Suprapubic skin (tissue), 4 donors: ENCODE measurements around the gene MC2R. TPM values are rescaled to one million over a fixed set of nuclear protein-coding genes. Genes with fewer than 3 reads are reported as not detected.

Experiments used
- DNase-seq, 2 donors: peaks; one replicate each; pipeline ENCODE4 v3.0.0-alpha.2; 2019; ENCODE audit warnings: low spot score in 2 of 2
- H3K27ac ChIP-seq: fragments of 200-600 bp; sonication (generic); one replicate; pipeline ENCODE4 v1.5.1; 2019
- H3K27me3 ChIP-seq: fragments of 200-600 bp; sonication (generic); one replicate; pipeline ENCODE4 v1.5.1; 2019
- H3K36me3 ChIP-seq: fragments of 200-600 bp; sonication (generic); one replicate; pipeline ENCODE4 v1.5.1; 2019
- H3K4me1 ChIP-seq: fragments of 200-600 bp; sonication (generic); one replicate; pipeline ENCODE4 v1.5.1; 2019
- H3K4me3 ChIP-seq: fragments of 200-600 bp; sonication (generic); one replicate; pipeline ENCODE4 v1.5.1; 2019; ENCODE audit warnings: mild to moderate bottlenecking
- H3K9me3 ChIP-seq: fragments of 200-600 bp; sonication (generic); one replicate; pipeline ENCODE4 v1.5.1; 2019
- EP300 ChIP-seq: sonication (generic); formaldehyde crosslinking; IDR thresholded peaks from one replicate; pipeline ENCODE4 v1.6.1; 2017; ENCODE audit warnings: antibody characterized with exemption
- POLR2A ChIP-seq, 2 donors: fragments of 450-650 bp; IDR thresholded peaks; one replicate each; pipeline ENCODE4 v1.6.1; 2017; ENCODE audit warnings: antibody characterized with exemption in 2 of 2, mild to moderate bottlenecking in 2 of 2, moderate library complexity in 2 of 2
- POLR2AphosphoS5 ChIP-seq, 3 donors: sonication (generic); formaldehyde crosslinking; IDR thresholded peaks; one replicate each; pipeline ENCODE4 v1.6.1; 2017; ENCODE audit warnings: antibody characterized with exemption in 3 of 3
- WGBS: methylation state at CpG from one replicate; pipeline ENCODE4 v1.1.5; 2018; 5-methylcytosine and 5-hydroxymethylcytosine counted together
- total RNA-seq, 4 donors: library from RNA; depleted of rRNA; stranded (reverse); fragments of >200 nt; gene quantifications; one replicate each; pipeline ENCODE4 v1.1.0, GENCODE V29; 2016
- TF ChIP-seq, protein P1 (sequence below), 2 donors: fragments of 200-600 bp in 1 of 2; fragments of 450-650 bp in 1 of 2; sonication (generic) in 1 of 2; IDR thresholded peaks; one replicate each; pipeline ENCODE4 v1.5.1; 2016 to 2019; ENCODE audit warnings: antibody characterized with exemption in 2 of 2, mild to moderate bottlenecking in 1 of 2, moderate library complexity in 1 of 2

Gene MC2R
- total RNA-seq, 4 donors from 2014 or later, result not detected

DNA sequence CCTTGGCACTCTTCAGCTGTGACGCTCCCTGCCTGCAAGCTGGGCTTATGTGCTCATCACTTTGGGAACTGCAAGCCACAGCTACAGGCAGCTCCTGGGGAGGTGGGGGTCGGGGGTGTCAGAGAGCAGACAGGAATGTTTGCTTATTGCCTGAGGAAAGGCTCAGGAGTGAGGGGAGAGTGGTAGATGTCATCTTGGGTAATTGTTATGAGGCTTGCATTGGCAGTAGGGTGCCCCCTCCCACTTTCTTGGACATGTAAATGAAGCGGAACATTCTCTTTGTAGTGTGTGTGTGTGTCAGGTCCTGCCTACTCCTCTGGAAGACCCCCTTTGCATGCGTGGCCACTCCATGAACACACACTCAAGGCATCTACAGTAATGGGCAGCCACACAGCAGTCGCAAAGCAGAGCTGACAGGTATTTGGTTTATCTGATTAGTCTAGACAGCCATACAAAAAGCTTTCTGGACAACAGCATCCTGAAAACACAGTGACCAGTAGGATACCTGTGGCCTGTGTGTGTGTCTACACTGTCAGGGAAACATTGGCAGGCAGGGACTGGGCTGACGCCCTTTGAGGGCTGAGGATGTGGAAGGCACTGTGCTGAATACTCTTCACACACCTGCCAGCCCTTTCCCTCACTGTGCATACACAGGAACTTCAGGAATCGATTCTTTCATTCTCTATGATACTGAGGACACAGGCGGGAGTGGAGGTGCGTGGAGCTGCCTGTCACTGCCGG lies 17.1 kb upstream of the MC2R start:
- Histone ChIP-seq H3K4me3 (no peak overlapping the region), H3K4me1 (no peaks in the 10 kb centered on the region), H3K9me3 (peaks cover 6% of the 10 kb centered on the region), H3K27ac (no peak overlapping the region), H3K27me3 (no peaks in the 10 kb centered on the region), H3K36me3 (no peaks in the 10 kb centered on the region)
- no peak for DNase-seq
- TF ChIP-seq EP300 (no peak), POLR2AphosphoS5 (IDR thresholded peaks at IDR 0.05) (no peak), POLR2A (IDR thresholded peaks at IDR 0.05) (no peak)
- TF ChIP-seq, protein P1, sequence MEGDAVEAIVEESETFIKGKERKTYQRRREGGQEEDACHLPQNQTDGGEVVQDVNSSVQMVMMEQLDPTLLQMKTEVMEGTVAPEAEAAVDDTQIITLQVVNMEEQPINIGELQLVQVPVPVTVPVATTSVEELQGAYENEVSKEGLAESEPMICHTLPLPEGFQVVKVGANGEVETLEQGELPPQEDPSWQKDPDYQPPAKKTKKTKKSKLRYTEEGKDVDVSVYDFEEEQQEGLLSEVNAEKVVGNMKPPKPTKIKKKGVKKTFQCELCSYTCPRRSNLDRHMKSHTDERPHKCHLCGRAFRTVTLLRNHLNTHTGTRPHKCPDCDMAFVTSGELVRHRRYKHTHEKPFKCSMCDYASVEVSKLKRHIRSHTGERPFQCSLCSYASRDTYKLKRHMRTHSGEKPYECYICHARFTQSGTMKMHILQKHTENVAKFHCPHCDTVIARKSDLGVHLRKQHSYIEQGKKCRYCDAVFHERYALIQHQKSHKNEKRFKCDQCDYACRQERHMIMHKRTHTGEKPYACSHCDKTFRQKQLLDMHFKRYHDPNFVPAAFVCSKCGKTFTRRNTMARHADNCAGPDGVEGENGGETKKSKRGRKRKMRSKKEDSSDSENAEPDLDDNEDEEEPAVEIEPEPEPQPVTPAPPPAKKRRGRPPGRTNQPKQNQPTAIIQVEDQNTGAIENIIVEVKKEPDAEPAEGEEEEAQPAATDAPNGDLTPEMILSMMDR (IDR thresholded peaks at IDR 0.05), result no peak
- WGBS, result 73% methylated on average over 9 of the region's 10 CpGs

DNA sequence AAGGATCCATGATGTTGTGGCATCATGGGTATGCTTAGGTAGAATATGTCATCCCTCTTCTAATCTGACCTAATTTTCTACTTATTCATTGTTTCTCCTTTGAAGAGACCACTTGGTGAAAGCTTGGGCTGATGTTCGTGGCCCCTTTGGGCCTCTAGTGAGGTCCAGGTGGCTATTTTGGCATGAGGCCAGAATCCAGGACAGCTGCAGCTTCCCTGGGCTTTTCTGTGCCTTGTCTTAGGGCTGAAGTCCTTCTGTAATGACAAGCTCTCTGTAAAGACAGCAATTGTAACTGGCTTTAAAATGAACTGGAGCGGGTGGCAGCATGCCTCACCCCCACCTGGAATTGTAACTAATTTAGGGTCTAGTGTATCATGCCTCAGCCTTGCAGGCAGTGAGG lies 15.6 kb upstream of the MC2R start:
- TF ChIP-seq, protein P1 (IDR thresholded peaks at IDR 0.05), result no peak
- TF ChIP-seq POLR2AphosphoS5 (IDR thresholded peaks at IDR 0.05), result no peak
- no peak for TF ChIP-seq POLR2A (IDR thresholded peaks at IDR 0.05)

DNA sequence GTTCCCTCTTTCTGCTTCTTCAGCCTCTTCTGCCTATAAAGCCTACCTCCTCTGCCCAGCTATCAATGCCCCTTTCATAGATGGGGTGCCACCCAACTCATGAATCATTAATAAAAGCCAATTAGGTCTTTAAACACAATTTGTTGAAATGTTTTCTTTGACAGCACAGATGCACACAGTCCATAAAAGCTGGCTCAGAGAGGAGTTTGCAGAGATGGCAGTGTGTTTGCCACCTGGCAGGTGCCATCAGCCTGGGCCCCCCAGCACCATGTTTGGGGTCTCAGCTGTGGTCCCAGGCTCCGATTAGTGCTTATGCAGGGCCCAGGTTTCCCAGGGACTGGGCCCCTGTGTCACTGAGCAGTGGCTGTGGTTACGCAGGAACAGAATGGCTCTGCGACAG lies 7.9 kb upstream of the MC2R start:
- Histone ChIP-seq H3K36me3 (no peaks in the 10 kb centered on the region), H3K4me3 (no peak overlapping the region), H3K27ac (no peak overlapping the region), H3K27me3 (peaks cover 4% of the 10 kb centered on the region), H3K9me3 (no peaks in the 10 kb centered on the region), H3K4me1 (no peaks in the 10 kb centered on the region)
- no peak for TF ChIP-seq POLR2AphosphoS5 (IDR thresholded peaks at IDR 0.05)
- TF ChIP-seq, protein P1 (IDR thresholded peaks at IDR 0.05), result no peak
- no peak for TF ChIP-seq POLR2A (IDR thresholded peaks at IDR 0.05)
- no peak for TF ChIP-seq EP300
- WGBS, result no CpG with 5 or more reads among the region's 3 CpGs
- no peak for DNase-seq

More for the DNA sequence above, 15.6 kb upstream of the MC2R start:
- Histone ChIP-seq H3K4me1 (no peaks in the 10 kb centered on the region), H3K9me3 (peaks cover 6% of the 10 kb centered on the region), H3K36me3 (no peaks in the 10 kb centered on the region), H3K27me3 (no peaks in the 10 kb centered on the region), H3K4me3 (no peak overlapping the region), H3K27ac (no peak overlapping the region)
- no peak for DNase-seq
- 75% methylated on average over 2 of the region's 2 CpGs for WGBS

DNA sequence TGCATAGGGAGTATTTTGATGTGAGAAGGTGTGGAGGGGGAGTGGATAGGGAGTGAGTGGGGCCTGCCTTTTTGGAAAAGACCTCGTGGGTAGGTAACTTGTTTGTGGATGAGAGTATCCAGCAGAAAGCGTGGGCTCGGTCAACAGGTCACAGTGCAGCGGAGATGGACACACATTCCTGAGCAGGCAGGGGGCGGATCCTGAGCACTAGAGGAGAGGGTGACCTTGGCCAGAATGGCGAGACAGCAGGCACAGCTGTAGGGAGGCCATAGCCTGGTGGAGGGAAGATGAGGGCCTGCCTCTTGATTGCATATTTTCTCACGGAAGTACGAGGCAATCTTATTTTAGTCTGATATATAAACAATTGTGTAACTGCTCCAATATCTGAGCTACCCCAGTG lies 3.6 kb upstream of the MC2R start:
- peaks cover 4% of the 10 kb centered on the region for H3K27me3 ChIP-seq
- TF ChIP-seq POLR2A (IDR thresholded peaks at IDR 0.05) (no peak), EP300 (no peak), POLR2AphosphoS5 (IDR thresholded peaks at IDR 0.05) (no peak)
- TF ChIP-seq, protein P1 (IDR thresholded peaks at IDR 0.05), result no peak
- WGBS, result 88% methylated on average over 8 of the region's 8 CpGs
- H3K4me1 ChIP-seq, result peaks cover 13% of the 10 kb centered on the region
- no peak overlapping the region for H3K27ac ChIP-seq
- no peaks in the 10 kb centered on the region for H3K9me3 ChIP-seq
- H3K36me3 ChIP-seq, result no peaks in the 10 kb centered on the region
- no peak for DNase-seq
- no peak overlapping the region for H3K4me3 ChIP-seq

DNA sequence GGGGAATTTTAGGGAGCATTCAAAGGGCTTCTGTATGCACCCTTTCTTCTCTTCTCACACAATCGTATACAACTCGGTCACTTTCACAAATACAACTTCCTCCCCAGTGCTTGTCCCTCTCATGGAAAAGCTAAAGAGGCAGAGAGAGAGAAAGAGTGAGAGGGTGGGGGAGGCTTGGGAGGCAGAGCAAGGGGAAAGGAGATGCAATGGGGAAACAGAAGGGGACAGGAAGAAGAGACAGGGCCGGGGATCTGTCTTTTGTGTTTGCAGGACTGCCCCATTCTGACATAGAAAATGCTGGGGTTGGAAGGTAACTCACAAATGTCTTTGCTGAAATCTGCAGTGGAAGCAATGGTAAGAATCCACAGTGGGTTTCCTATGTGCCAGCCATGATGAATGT lies 2.1 kb upstream of the MC2R start:
- peaks cover 13% of the 10 kb centered on the region for H3K4me1 ChIP-seq
- no peak for DNase-seq
- H3K4me3 ChIP-seq, result no peak overlapping the region
- 95% methylated on average over 3 of the region's 3 CpGs for WGBS
- no peaks in the 10 kb centered on the region for H3K36me3 ChIP-seq
- TF ChIP-seq EP300, result no peak
- H3K27ac ChIP-seq, result no peak overlapping the region
- no peaks in the 10 kb centered on the region for H3K9me3 ChIP-seq
- no peaks in the 10 kb centered on the region for H3K27me3 ChIP-seq

DNA sequence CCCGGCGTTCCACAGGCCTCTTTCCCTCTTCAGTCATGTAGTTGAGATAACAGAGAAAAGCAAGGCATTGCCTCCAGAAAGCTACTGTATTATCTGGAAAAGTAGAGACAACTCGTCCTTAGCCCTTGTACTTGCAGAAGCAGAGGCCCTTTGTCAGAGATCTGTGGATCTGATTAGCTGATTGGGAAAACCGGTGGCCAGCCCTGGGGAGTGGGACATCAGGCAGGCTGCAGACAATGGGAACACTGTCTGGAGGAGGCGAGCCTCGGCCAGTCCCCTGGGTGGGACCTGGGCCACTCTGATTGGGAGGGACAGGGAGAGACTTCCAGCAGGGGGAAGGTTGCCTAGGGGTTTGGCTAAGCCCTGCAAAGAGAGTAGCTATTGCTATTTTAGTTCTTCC lies 1.2 kb upstream of the MC2R start:
- Histone ChIP-seq H3K4me1 (peaks cover 13% of the 10 kb centered on the region), H3K4me3 (no peak overlapping the region), H3K9me3 (no peaks in the 10 kb centered on the region), H3K27ac (no peak overlapping the region), H3K36me3 (no peaks in the 10 kb centered on the region), H3K27me3 (no peaks in the 10 kb centered on the region)
- TF ChIP-seq POLR2A (IDR thresholded peaks at IDR 0.05), result no peak
- TF ChIP-seq POLR2AphosphoS5 (IDR thresholded peaks at IDR 0.05), result no peak
- TF ChIP-seq, protein P1 (IDR thresholded peaks at IDR 0.05), result no peak
- TF ChIP-seq EP300, result no peak
- WGBS, result 36% methylated on average over 6 of the region's 6 CpGs
- no peak for DNase-seq
